Heart left ventricle (tissue), 16 donors: ENCODE measurements around the gene STAT3. TPM values are rescaled to one million over a fixed set of nuclear protein-coding genes. Genes with fewer than 3 reads are reported as not detected.
"Not testable (repeated sequence)": the region's sequence is repeated elsewhere in the genome, so short reads cannot be mapped to it uniquely, and the experiment has no call there.

ENCODE experiments used
- ATAC-seq, 4 donors: fragments of 200-7000 bp; cut with Tn5 transposase; one replicate each; pipeline ENCODE4 v1.9.1; 2020 to 2022; ENCODE audit warnings: moderate library complexity in 4 of 4, mild to moderate bottlenecking in 3 of 4, moderate number of reproducible peaks in 1 of 4
- DNase-seq, 5 donors: peaks; one replicate each; pipeline ENCODE4 v3.0.0-alpha.2; 2020
- H3K27ac ChIP-seq, 12 donors: fragments of 200-600 bp; sonication (generic) in 4 of 12; one replicate each; pipeline versions ENCODE4 v1.5.0 to v1.8.0; 2016 to 2022; ENCODE audit warnings: mild to moderate bottlenecking in 2 of 12
- H3K27me3 ChIP-seq, 9 donors: fragments of 200-600 bp; sonication (generic) in 2 of 9; one replicate each; pipeline versions ENCODE4 v1.5.1 to v1.8.0; 2016 to 2022; ENCODE audit warnings: mild to moderate bottlenecking in 3 of 9
- H3K36me3 ChIP-seq, 9 donors: fragments of 200-600 bp; sonication (generic) in 2 of 9; one replicate each; pipeline versions ENCODE4 v1.5.0 to v1.8.0; 2018 to 2022; ENCODE audit warnings: mild to moderate bottlenecking in 2 of 9
- H3K4me1 ChIP-seq, 12 donors: fragments of 200-600 bp; sonication (generic) in 4 of 12; one replicate each; pipeline versions ENCODE4 v1.5.0 to v1.8.0; 2016 to 2022; ENCODE audit warnings: mild to moderate bottlenecking in 3 of 12
- H3K4me3 ChIP-seq, 12 donors: fragments of 200-600 bp; sonication (generic) in 4 of 12; one replicate each; pipeline versions ENCODE4 v1.5.0 to v1.8.0; 2017 to 2022; ENCODE audit warnings: mild to moderate bottlenecking in 9 of 12, moderate library complexity in 4 of 12
- H3K9me3 ChIP-seq, 12 donors: fragments of 200-600 bp; sonication (generic) in 4 of 12; one replicate each; pipeline versions ENCODE4 v1.5.0 to v1.8.0; 2016 to 2022; ENCODE audit warnings: mild to moderate bottlenecking in 1 of 12
- POLR2A ChIP-seq, 2 donors: fragments of 450-650 bp; IDR thresholded peaks; one replicate each; pipeline ENCODE4 v1.6.1; 2017; ENCODE audit warnings: antibody characterized with exemption in 2 of 2, mild to moderate bottlenecking in 2 of 2, moderate library complexity in 2 of 2
- WGBS, 4 donors: extraction: QIAGEN DNeasy Blood & Tissue Kit in 2 of 4; methylation state at CpG; one replicate each; pipeline versions ENCODE4 v1.1.5 to v1.1.7; 2013 to 2018; 5-methylcytosine and 5-hydroxymethylcytosine counted together
- intact Hi-C, 10 donors: fragments of 100-400 bp; cut with DNase I; formaldehyde crosslinking; loops; one replicate each; pipeline versions ENCODE4 v1.11.1 to v1.14.2; 2022
- polyA plus RNA-seq, 2 donors: library from polyadenylated mRNA; stranded (reverse); fragments of 200-250 nt; gene quantifications; one replicate each; pipeline ENCODE4 v1.2.3, GENCODE V29; 2013
- total RNA-seq, 9 donors: library from RNA; depleted of rRNA in 2 of 9; stranded (reverse); fragments of >200 nt in 2 of 9; fragmentation: NEBNext Ultra II Directional in 3 of 9; extraction: Animal tissue kit (Norgen Biotek cat#: 25700) in 3 of 9; gene quantifications; one replicate each; pipeline versions ENCODE4 v1.1.0 to v1.2.4, GENCODE V29; 2016 to 2023
- TF ChIP-seq, protein P1 (sequence below), 12 donors: fragments of 200-600 bp; sonication (generic) in 4 of 12; IDR thresholded peaks; one replicate each; pipeline versions ENCODE4 v1.5.0 to v1.8.0; 2018 to 2022; ENCODE audit warnings: antibody characterized with exemption in 12 of 12, mild to moderate bottlenecking in 5 of 12
- donor health status: ischemic (EF 13 %, LVEDD 7.1; RV severe dilation, severe dysfunction).
- donor health status: healthy with polysubstance abuse.
- donor health status: DM: no; HTN: yes; CAD: no.
- donor health status: DM: no; HTN: no; CAD: no.
- donor health status: ischemic (EF 25% LVEDD 6.9; RV normal size, moderate dysfunction).
- donor health status: ischemic (EF 25% LVEDD 5.7; RV mildly dilated, moderate dysfunction).
- donor health status: healthy.
- donor health status: DM: yes; HTN: yes; CAD: no.
- donor health status: ischemic (EF 35%, LVEDD 5.7; RV mildly dilated, moderate dysfunction).
- donor health status: nonischemic (EF 11% LVEDD 7.7; RV severe dilation, severe dysfunction).
- donor health status: DM: yes; HTN: yes; CAD: no.
- donor health status: PGD.
- donor health status: ischemic (EF 29% LVEDD 5.4; RV normal size, mild dysfunction).
- donor health status: nonischemic (EF 23%, LVEDD 6.1; RV moderate dilation, normal function).

The STAT3 gene
- total and polyA plus RNA-seq, 11 donors, result 36.0 to 614 (median 148) TPM

DNA sequence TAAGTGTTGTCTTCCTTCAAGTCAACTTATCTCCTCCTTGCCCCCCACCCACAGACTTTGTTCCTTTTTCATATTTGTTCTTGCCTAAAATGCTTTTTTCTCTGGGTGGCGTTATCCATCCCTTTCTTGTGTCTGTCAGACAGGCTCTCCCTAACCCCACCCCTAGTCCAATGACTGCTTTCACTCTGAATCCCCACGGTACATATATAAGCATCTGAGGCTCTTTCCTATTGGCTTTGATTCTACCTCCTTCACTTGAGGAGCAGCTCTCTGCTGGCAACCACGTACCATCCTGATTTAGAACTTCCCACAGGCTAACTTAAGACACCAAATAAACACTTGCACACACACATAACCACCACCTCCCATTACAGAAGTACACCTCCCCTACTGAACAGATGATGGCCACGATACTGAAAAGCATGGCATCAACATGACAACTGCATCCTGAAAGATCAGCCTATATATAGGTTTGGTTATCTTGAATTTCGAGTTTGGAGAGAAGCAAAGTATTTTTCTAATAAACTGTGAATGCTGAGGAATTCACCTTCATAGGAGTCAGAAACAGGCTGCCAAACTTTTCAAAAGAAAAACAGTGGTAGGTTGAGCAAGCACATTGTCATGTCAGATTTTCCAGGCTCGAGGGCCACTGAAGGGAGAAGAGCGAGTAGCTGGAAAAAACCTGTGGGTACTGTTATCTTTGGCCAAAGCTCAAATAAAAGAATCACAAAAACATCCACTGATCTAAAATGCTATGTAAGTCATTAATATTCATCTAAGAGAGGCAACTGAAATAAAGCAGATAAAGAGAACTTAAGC lies 24.3 kb downstream of the STAT3 start:
- Histone ChIP-seq H3K27me3 (no peaks in the 10 kb centered on the region), H3K4me1 (peaks cover 3 to 97% (median 69%) of the 10 kb centered on the region in 12 donors), H3K9me3 (peaks cover 0 to 5% (median 0%) of the 10 kb centered on the region in 12 donors), H3K36me3 (peaks cover 0 to 5% (median 0%) of the 10 kb centered on the region in 9 donors), H3K4me3 (no peak overlapping the region), H3K27ac (peak overlapping the region in 1 of 12 donors; percentile 46)
- DNase-seq, result no peak
- no peak for ATAC-seq
- WGBS, 4 donors, result 54 to 68% (median 65%) methylated on average over 7 of the region's 7 CpGs
- intact Hi-C loops, result no loop called here
- TF ChIP-seq, protein P1, sequence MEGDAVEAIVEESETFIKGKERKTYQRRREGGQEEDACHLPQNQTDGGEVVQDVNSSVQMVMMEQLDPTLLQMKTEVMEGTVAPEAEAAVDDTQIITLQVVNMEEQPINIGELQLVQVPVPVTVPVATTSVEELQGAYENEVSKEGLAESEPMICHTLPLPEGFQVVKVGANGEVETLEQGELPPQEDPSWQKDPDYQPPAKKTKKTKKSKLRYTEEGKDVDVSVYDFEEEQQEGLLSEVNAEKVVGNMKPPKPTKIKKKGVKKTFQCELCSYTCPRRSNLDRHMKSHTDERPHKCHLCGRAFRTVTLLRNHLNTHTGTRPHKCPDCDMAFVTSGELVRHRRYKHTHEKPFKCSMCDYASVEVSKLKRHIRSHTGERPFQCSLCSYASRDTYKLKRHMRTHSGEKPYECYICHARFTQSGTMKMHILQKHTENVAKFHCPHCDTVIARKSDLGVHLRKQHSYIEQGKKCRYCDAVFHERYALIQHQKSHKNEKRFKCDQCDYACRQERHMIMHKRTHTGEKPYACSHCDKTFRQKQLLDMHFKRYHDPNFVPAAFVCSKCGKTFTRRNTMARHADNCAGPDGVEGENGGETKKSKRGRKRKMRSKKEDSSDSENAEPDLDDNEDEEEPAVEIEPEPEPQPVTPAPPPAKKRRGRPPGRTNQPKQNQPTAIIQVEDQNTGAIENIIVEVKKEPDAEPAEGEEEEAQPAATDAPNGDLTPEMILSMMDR (IDR thresholded peaks at IDR 0.05), result no peak
- no peak for TF ChIP-seq POLR2A (IDR thresholded peaks at IDR 0.05)

DNA sequence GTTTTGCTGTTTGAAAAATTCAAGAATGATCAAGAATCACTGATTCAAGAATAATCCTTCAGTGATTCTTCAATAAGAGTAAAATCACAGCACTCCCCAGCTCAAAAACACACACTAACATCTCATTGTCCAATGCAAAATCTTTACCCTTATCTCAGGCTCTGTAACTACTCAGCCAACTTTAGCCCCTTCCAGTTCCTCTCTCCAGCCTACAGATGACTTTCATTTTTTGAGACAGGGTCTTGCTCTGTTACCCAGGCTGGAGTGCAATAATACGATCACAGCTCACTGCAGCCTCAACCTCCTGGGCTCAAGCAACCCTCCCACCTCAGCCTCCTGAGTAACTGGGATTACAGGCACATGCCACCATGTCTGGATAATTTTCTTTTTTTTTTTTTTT lies 25.0 kb downstream of the STAT3 start:
- ATAC-seq, result no peak
- H3K27me3 ChIP-seq, result no peaks in the 10 kb centered on the region
- intact Hi-C loops, result no loop called here
- peaks cover 0 to 5% (median 0%) of the 10 kb centered on the region in 9 donors for H3K36me3 ChIP-seq
- H3K27ac ChIP-seq, result peak overlapping the region in 1 of 12 donors; percentile 46
- H3K4me1 ChIP-seq, result peaks cover under 1 to 97% (median 71%) of the 10 kb centered on the region in 12 donors
- DNase-seq, result no peak
- peaks cover 0 to 5% (median 0%) of the 10 kb centered on the region in 12 donors for H3K9me3 ChIP-seq
- 88 to 96% (median 91%) methylated on average over 1 of the region's 1 CpG for WGBS, 4 donors
- TF ChIP-seq, protein P1 (IDR thresholded peaks at IDR 0.05), result no peak
- no peak for TF ChIP-seq POLR2A (IDR thresholded peaks at IDR 0.05)
- H3K4me3 ChIP-seq, result no peak overlapping the region

DNA sequence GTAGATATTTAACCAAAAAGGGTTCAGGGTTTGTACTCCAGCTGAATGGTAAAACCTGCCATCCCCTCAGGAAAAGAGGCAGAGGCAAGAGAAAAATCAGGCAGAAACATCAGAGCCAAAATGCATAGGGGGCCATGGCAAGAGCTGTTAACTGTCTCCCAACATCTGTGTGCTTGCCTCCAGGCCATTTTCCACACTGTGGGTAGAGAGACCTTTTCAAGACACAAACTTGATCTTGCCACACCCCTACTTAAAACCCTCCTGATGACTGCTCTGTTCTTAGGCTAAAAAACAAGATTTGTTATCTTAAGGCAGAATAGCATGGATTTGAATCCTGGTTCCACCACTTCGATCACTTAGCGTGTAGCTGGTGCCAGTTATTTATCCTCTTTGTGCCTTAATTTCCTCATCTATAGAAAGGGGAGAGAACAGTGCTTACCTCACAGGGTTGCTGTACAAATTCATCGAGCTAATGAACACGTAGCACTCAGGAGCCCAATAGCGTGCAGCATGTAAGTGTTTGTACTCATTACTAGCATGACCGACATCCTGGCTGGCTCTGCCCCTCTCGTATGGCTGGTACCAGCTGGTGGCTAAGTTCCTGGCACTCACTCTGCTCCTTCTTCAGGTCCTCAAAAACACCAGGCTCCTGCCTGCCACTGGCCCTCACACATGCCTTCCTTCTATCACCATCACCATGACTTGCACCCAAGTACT lies 25.8 kb downstream of the STAT3 start:
- intact Hi-C loops, result no loop called here
- DNase-seq, result peak in 2 of 5 donors; percentile 50 to 67
- TF ChIP-seq, protein P1 (IDR thresholded peaks at IDR 0.05), result no peak
- no peak for TF ChIP-seq POLR2A (IDR thresholded peaks at IDR 0.05)
- no peaks in the 10 kb centered on the region for H3K27me3 ChIP-seq
- no peak overlapping the region for H3K4me3 ChIP-seq
- peaks cover 0 to 5% (median 0%) of the 10 kb centered on the region in 9 donors for H3K36me3 ChIP-seq
- WGBS, 4 donors, result 66 to 76% (median 71%) methylated on average over 7 of the region's 7 CpGs
- H3K9me3 ChIP-seq, result peaks cover 0 to 5% (median 0%) of the 10 kb centered on the region in 12 donors
- H3K4me1 ChIP-seq, result peaks cover 0 to 97% (median 66%) of the 10 kb centered on the region in 12 donors
- ATAC-seq, result peak; percentile 45 to 78 (median 58)
- peak overlapping the region in 7 of 12 donors; percentile 25 to 60 (median 47) for H3K27ac ChIP-seq

DNA sequence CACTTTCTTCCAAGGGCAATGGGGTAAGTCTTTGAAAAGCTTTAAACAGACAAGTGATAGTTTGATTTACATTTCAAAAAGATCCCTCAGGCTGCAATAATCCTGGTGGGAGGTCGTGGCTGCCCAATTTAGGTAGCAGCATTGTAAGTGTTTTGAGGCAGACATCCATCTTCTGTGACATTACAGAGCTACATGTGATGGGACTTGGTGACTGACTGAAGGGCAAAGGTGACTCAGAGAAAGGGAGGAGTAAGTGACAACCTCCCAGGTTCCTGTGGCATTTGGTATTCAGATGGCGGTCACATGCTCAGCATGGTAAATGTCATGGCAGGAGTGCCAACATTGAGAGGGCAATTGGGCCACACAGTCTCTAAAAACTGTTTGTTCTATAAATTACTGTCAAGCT lies 26.5 kb downstream of the STAT3 start:
- Histone ChIP-seq H3K4me1 (peaks cover 0 to 93% (median 62%) of the 10 kb centered on the region in 12 donors), H3K27me3 (no peaks in the 10 kb centered on the region), H3K9me3 (peaks cover 0 to 5% (median 0%) of the 10 kb centered on the region in 12 donors), H3K36me3 (peaks cover 0 to 6% (median 0%) of the 10 kb centered on the region in 9 donors), H3K4me3 (no peak overlapping the region), H3K27ac (peak overlapping the region in 7 of 12 donors; percentile 25 to 60 (median 47))
- WGBS, 4 donors, result 44 to 67% (median 56%) methylated on average over 2 of the region's 2 CpGs
- DNase-seq (no peak), ATAC-seq (peak in 3 of 4 donors; percentile 44 to 63 (median 59))
- intact Hi-C loops, result no loop called here
- TF ChIP-seq, protein P1 (IDR thresholded peaks at IDR 0.05), result no peak
- no peak for TF ChIP-seq POLR2A (IDR thresholded peaks at IDR 0.05)

DNA sequence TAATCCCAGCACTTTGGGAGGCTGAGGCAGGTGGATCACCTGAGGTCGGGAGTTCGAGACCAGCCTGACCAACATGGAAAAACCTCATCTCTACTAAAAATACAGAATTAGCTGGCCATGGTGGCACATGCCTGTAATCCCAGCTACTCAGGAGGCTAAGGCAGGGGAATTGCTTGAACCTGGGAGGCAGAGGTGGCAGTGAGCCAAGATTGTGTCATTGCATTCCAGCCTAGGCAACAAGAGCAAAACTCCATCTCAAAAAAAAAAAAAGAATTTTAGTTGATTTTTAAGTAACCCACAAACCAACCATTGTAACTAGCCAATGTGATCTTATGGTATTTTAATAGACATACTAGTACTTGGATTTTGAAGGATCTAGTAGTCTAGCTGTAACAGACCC lies 27.9 kb downstream of the STAT3 start:
- Histone ChIP-seq H3K4me1 (peaks cover 0 to 92% (median 58%) of the 10 kb centered on the region in 12 donors), H3K36me3 (peaks cover 0 to 16% (median 0%) of the 10 kb centered on the region in 9 donors)
- H3K9me3 ChIP-seq, H3K4me3 ChIP-seq, intact Hi-C loops, ATAC-seq, H3K27ac ChIP-seq, H3K27me3 ChIP-seq: not testable (repeated sequence)
- 86 to 91% (median 89%) methylated on average over 2 of the region's 2 CpGs for WGBS, 4 donors
- peak in 1 of 5 donors; percentile 44 for DNase-seq
